ENCODE data around the gene NKG7. TPM values are rescaled to one million over a fixed set of nuclear protein-coding genes. Genes with fewer than 3 reads are reported as not detected.
A peak's percentile ranks its signal among the peaks of the same experiment; 100 is the strongest.

NKG7 gene
- total and polyA plus RNA-seq, 4 donors = 2.0 to 13.6 (median 5.7) TPM

DNA sequence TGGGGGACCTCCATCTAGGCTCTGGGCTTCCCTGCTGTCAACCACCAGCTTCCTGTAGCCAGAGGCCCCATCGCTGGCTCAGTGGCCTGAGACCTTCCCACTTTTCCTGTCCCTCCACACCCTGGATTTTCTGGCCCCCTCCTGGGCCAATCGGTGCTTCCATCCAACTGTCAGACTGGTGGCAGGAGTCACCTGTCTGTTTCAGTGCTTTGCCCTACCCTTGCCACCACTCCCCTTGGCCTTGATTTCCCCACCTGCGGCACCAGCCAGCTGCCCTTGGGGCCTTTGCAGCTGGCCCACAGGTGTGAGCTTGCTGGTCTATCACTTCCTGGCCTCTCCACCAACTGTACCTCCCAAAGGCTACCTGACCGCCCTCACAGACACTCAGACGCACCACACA lies 43.0 kb downstream of the NKG7 start:
- no peaks in the 10 kb centered on the region for H3K9me3 ChIP-seq (ENCODE audit: control insufficient read depth in 4 of 4, low read length in 3 of 4)
- no peak for DNase-seq (ENCODE audit: low spot score)
- no peak overlapping the region for H3K4me3 ChIP-seq (ENCODE audit: low read depth in 1 of 3, low read length in 3 of 3)
- H3K9ac ChIP-seq (ENCODE audit: low read depth in 1 of 2, low read length in 2 of 2) = no peak overlapping the region
- peaks cover 0 to 6% (median 0%) of the 10 kb centered on the region in 4 donors for H3K36me3 ChIP-seq (ENCODE audit: control insufficient read depth in 4 of 4, insufficient read depth in 3 of 4, low read depth in 1 of 4, low read length in 3 of 4)
- peaks cover 0 to 9% (median under 1%) of the 10 kb centered on the region in 4 donors for H3K4me1 ChIP-seq (ENCODE audit: control insufficient read depth in 4 of 4, insufficient read depth in 4 of 4, low read length in 3 of 4)
- no peak overlapping the region for H3K27ac ChIP-seq (ENCODE audit: low read depth in 1 of 2, low read length in 2 of 2)
- no peak for TF ChIP-seq HNF4G (IDR thresholded peaks at IDR 0.05)
- TF ChIP-seq NR2F2 (IDR thresholded peaks at IDR 0.05) = no peak
- no peak for TF ChIP-seq HNF4A (conservative IDR thresholded peaks at IDR 0.05)
- no peak for TF ChIP-seq FOXA2 (IDR thresholded peaks at IDR 0.05)
- TF ChIP-seq GABPA (IDR thresholded peaks at IDR 0.05 in 1 of 2, conservative IDR thresholded peaks at IDR 0.05 in 1 of 2) = no peak
- TF ChIP-seq FOXA1 (IDR thresholded peaks at IDR 0.05) = no peak
- TF ChIP-seq, protein P1, sequence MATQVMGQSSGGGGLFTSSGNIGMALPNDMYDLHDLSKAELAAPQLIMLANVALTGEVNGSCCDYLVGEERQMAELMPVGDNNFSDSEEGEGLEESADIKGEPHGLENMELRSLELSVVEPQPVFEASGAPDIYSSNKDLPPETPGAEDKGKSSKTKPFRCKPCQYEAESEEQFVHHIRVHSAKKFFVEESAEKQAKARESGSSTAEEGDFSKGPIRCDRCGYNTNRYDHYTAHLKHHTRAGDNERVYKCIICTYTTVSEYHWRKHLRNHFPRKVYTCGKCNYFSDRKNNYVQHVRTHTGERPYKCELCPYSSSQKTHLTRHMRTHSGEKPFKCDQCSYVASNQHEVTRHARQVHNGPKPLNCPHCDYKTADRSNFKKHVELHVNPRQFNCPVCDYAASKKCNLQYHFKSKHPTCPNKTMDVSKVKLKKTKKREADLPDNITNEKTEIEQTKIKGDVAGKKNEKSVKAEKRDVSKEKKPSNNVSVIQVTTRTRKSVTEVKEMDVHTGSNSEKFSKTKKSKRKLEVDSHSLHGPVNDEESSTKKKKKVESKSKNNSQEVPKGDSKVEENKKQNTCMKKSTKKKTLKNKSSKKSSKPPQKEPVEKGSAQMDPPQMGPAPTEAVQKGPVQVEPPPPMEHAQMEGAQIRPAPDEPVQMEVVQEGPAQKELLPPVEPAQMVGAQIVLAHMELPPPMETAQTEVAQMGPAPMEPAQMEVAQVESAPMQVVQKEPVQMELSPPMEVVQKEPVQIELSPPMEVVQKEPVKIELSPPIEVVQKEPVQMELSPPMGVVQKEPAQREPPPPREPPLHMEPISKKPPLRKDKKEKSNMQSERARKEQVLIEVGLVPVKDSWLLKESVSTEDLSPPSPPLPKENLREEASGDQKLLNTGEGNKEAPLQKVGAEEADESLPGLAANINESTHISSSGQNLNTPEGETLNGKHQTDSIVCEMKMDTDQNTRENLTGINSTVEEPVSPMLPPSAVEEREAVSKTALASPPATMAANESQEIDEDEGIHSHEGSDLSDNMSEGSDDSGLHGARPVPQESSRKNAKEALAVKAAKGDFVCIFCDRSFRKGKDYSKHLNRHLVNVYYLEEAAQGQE (IDR thresholded peaks at IDR 0.05) = no peak
- no peak for TF ChIP-seq JUND (IDR thresholded peaks at IDR 0.05)
- TF ChIP-seq YY1 (IDR thresholded peaks at IDR 0.05) = no peak
- no peaks in the 10 kb centered on the region for H3K27me3 ChIP-seq (ENCODE audit: control insufficient read depth in 4 of 4, insufficient read depth in 4 of 4, low read length in 3 of 4)
- 92% methylated on average over 5 of the region's 5 CpGs for WGBS

DNA sequence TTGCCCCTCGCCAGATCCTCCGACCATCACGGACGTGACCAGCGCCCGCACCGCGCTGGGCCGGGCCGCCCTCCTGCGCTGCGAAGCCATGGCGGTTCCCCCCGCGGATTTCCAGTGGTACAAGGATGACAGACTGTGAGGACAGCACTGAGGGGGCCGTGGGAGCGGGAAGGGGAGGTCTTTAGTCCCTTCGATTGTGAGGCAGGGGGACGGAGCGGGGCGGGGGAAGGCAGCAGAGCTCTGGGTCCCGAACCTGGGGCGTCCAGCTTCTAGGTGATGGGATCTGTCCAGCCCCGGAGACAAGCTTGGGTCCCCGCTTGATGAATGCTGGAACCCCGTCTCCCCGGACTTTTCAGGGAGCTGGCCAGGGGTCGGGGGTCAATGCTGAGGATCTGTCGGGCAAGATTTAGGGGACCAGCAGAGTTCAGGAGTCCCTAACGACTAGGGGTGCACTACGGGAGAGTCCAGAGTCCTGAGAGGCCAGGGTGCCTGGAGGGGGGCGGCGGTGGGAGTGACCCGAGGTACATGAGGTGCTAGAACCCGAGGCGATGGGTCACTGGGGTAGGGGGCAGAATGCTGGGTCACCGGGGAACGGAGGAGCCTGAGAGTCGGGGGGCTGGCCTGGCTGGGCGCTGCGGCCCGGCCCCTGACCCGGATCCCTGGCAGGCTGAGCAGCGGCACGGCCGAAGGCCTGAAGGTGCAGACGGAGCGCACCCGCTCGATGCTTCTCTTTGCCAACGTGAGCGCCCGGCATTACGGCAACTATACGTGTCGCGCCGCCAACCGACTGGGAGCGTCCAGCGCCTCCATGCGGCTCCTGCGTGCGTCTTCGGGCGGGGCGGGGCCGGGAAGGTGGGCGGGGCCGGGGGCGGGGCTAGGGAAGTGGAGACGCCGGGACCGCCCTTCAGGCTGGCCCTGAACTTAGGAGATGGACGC lies 45.1 kb downstream of the NKG7 start:
- H3K27ac ChIP-seq (ENCODE audit: low read depth in 1 of 2, low read length in 2 of 2) = no peak overlapping the region
- 7% methylated on average over 75 of the region's 75 CpGs for WGBS
- TF ChIP-seq, protein P2, sequence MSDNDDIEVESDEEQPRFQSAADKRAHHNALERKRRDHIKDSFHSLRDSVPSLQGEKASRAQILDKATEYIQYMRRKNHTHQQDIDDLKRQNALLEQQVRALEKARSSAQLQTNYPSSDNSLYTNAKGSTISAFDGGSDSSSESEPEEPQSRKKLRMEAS (IDR thresholded peaks at IDR 0.05) = no peak
- no peak for TF ChIP-seq TAF1 (conservative IDR thresholded peaks at IDR 0.05)
- TF ChIP-seq JUND (IDR thresholded peaks at IDR 0.05) = no peak
- no peak for TF ChIP-seq FOXA1 (IDR thresholded peaks at IDR 0.05)
- TF ChIP-seq, protein P3, sequence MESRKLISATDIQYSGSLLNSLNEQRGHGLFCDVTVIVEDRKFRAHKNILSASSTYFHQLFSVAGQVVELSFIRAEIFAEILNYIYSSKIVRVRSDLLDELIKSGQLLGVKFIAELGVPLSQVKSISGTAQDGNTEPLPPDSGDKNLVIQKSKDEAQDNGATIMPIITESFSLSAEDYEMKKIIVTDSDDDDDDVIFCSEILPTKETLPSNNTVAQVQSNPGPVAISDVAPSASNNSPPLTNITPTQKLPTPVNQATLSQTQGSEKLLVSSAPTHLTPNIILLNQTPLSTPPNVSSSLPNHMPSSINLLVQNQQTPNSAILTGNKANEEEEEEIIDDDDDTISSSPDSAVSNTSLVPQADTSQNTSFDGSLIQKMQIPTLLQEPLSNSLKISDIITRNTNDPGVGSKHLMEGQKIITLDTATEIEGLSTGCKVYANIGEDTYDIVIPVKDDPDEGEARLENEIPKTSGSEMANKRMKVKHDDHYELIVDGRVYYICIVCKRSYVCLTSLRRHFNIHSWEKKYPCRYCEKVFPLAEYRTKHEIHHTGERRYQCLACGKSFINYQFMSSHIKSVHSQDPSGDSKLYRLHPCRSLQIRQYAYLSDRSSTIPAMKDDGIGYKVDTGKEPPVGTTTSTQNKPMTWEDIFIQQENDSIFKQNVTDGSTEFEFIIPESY (IDR thresholded peaks at IDR 0.05) = no peak
- peaks cover 0 to 9% (median under 1%) of the 10 kb centered on the region in 4 donors for H3K4me1 ChIP-seq (ENCODE audit: control insufficient read depth in 4 of 4, insufficient read depth in 4 of 4, low read length in 3 of 4)
- peak; percentile 77 for DNase-seq (ENCODE audit: low spot score)
- H3K9ac ChIP-seq (ENCODE audit: low read depth in 1 of 2, low read length in 2 of 2) = no peak overlapping the region
- H3K9me3 ChIP-seq (ENCODE audit: control insufficient read depth in 4 of 4, low read length in 3 of 4) = no peaks in the 10 kb centered on the region
- no peak overlapping the region for H3K4me3 ChIP-seq (ENCODE audit: low read depth in 1 of 3, low read length in 3 of 3)
- H3K36me3 ChIP-seq (ENCODE audit: control insufficient read depth in 4 of 4, insufficient read depth in 3 of 4, low read depth in 1 of 4, low read length in 3 of 4) = peaks cover 0 to 6% (median 0%) of the 10 kb centered on the region in 4 donors
- H3K27me3 ChIP-seq (ENCODE audit: control insufficient read depth in 4 of 4, insufficient read depth in 4 of 4, low read length in 3 of 4) = peaks cover 0 to 4% (median 0%) of the 10 kb centered on the region in 4 donors
